ENCODE measurements around the gene CFAP100. TPM values are rescaled to one million over a fixed set of nuclear protein-coding genes. Genes with fewer than 3 reads are reported as not detected.
A peak's percentile ranks its signal among the peaks of the same experiment; 100 is the strongest.

Gene CFAP100
- total and polyA plus RNA-seq, 12 donors: 0.17 TPM; not detected in 11

GRCh38 chr3:126375835-126376331 is 18.8 kb upstream of the CFAP100 start:
- TF ChIP-seq POLR2A (IDR thresholded peaks at IDR 0.05): no peak
- TF ChIP-seq CTCF (IDR thresholded peaks at IDR 0.05): no peak

GRCh38 chr3:126376444-126376843 is 18.3 kb upstream of the CFAP100 start:
- Histone ChIP-seq H3K27me3 (no peaks in the 10 kb centered on the region), H3K27ac (peak overlapping the region in 1 of 5 donors; percentile 14), H3K9me3 (replicated peaks in 1 of 3) (no peaks in the 10 kb centered on the region), H3K4me3 (no peak overlapping the region), H3K4me1 (replicated peaks in 1 of 2) (peaks cover 0 to 10% of the 10 kb centered on the region in 2 donors), H3K36me3 (replicated peaks in 1 of 2) (no peaks in the 10 kb centered on the region)
- TF ChIP-seq POLR2A (IDR thresholded peaks at IDR 0.05) (no peak), CTCF (IDR thresholded peaks at IDR 0.05) (no peak)
- intact Hi-C loops (cut with DNase I): no loop called here
- WGBS, 4 donors: 36 to 47% (median 44%) methylated on average over 3 of the region's 3 CpGs
- DNase-seq: peak in 1 of 7 donors; percentile 8

More at GRCh38 chr3:126375835-126376331, 18.8 kb upstream of the CFAP100 start:
- intact Hi-C loops (cut with DNase I): no loop called here
- 79 to 97% (median 89%) methylated on average over 7 to 13 of the region's 13 CpGs for WGBS, 4 donors
- no peaks in the 10 kb centered on the region for H3K9me3 ChIP-seq (replicated peaks in 1 of 3)
- peak overlapping the region in 1 of 5 donors; percentile 14 for H3K27ac ChIP-seq
- DNase-seq: peak in 1 of 7 donors; percentile 13
- H3K4me3 ChIP-seq: no peak overlapping the region
- no peaks in the 10 kb centered on the region for H3K27me3 ChIP-seq
- peaks cover 0 to 10% of the 10 kb centered on the region in 2 donors for H3K4me1 ChIP-seq (replicated peaks in 1 of 2)
- no peaks in the 10 kb centered on the region for H3K36me3 ChIP-seq (replicated peaks in 1 of 2)

GRCh38 chr3:126377211-126377610 is 17.5 kb upstream of the CFAP100 start:
- Histone ChIP-seq H3K4me3 (no peak overlapping the region), H3K4me1 (replicated peaks in 1 of 2) (peaks cover 0 to 10% of the 10 kb centered on the region in 2 donors), H3K9me3 (replicated peaks in 1 of 3) (no peaks in the 10 kb centered on the region), H3K27ac (no peak overlapping the region), H3K27me3 (no peaks in the 10 kb centered on the region), H3K36me3 (replicated peaks in 1 of 2) (no peaks in the 10 kb centered on the region)
- 91 to 100% (median 96%) methylated on average over 3 of the region's 3 CpGs for WGBS, 4 donors
- peak in 2 of 7 donors; percentile 4 to 9 for DNase-seq
- intact Hi-C loops (cut with DNase I): no loop called here
- TF ChIP-seq POLR2A (IDR thresholded peaks at IDR 0.05) (no peak), CTCF (IDR thresholded peaks at IDR 0.05) (no peak)

GRCh38 chr3:126378341-126378751 is 16.4 kb upstream of the CFAP100 start:
- H3K27me3 ChIP-seq: no peaks in the 10 kb centered on the region
- H3K4me3 ChIP-seq: no peak overlapping the region
- no peaks in the 10 kb centered on the region for H3K9me3 ChIP-seq (replicated peaks in 1 of 3)
- peaks cover 0 to 10% of the 10 kb centered on the region in 2 donors for H3K4me1 ChIP-seq (replicated peaks in 1 of 2)
- 63 to 69% (median 65%) methylated on average over 3 to 6 of the region's 6 CpGs for WGBS, 4 donors
- DNase-seq: peak in 3 of 7 donors; percentile 26 to 43 (median 29)
- H3K36me3 ChIP-seq (replicated peaks in 1 of 2): no peaks in the 10 kb centered on the region
- H3K27ac ChIP-seq: no peak overlapping the region
- intact Hi-C loops (cut with DNase I): no loop called here
- TF ChIP-seq CTCF (IDR thresholded peaks at IDR 0.05) (no peak), POLR2A (IDR thresholded peaks at IDR 0.05) (no peak)

Data from adrenal gland (tissue), 12 donors.